GM13977 (cell line): ENCODE data around the gene HSCB.
A peak's percentile ranks its signal among the peaks of the same experiment; 100 is the strongest.

Experiments
- DNase-seq: peaks from one replicate; pipeline ENCODE4 v3.0.0; 2012; ENCODE audit warnings: low spot score
- CTCF ChIP-seq: IDR thresholded peaks from 2 replicates; pipeline ENCODE4 v1.5.1; 2012; ENCODE audit warnings: mild to moderate bottlenecking, control low read depth; ENCODE audit not compliant: insufficient read depth; ENCODE audit errors: extremely low read depth, missing control alignments
- in situ Hi-C: fragments of 300-500 bp; cut with MboI; formaldehyde crosslinking; loops from one replicate; pipeline ENCODE4 v1.12.0; 2022; ENCODE audit warnings: low sequenced_read_pairs, low pct_unique_long_range_greater_than_20kb, mixed read lengths, inconsistent platforms; ENCODE audit not compliant: unreplicated experiment

The HSCB gene

GRCh38 chr22:28788601-28789000 is 46.8 kb downstream of the HSCB start:
- no peak for DNase-seq
- TF ChIP-seq CTCF: no peak
- in situ Hi-C loops: no loop called here

GRCh38 chr22:28791124-28791523 is 49.3 kb downstream of the HSCB start:
- in situ Hi-C loops: no loop called here
- DNase-seq: no peak
- no peak for TF ChIP-seq CTCF

GRCh38 chr22:28791841-28792490 is 50.1 kb downstream of the HSCB start:
- peak; percentile 55 for DNase-seq
- TF ChIP-seq CTCF: no peak
- in situ Hi-C loops: no loop called here

GRCh38 chr22:28792491-28793383 is 50.9 kb downstream of the HSCB start:
- no peak for DNase-seq
- in situ Hi-C loops: no loop called here
- TF ChIP-seq CTCF: no peak

GRCh38 chr22:28793976-28794584 is 52.2 kb downstream of the HSCB start:
- in situ Hi-C loops: no loop called here
- no peak for DNase-seq
- TF ChIP-seq CTCF: no peak

GRCh38 chr22:28795071-28795693 is 53.3 kb downstream of the HSCB start:
- TF ChIP-seq CTCF: no peak
- DNase-seq: no peak
- in situ Hi-C loops: no loop called here
